HG02678 (cell line): Measurements from ENCODE around the gene TRAPPC2.
"Not testable (repeated sequence)": the region's sequence is repeated elsewhere in the genome, so short reads cannot be mapped to it uniquely, and the experiment has no call there.

Experiments used
- ATAC-seq: cut with Tn5 transposase; IDR thresholded peaks from one replicate; pipeline ENCODE4 v1.9.1; 2021; ENCODE audit warnings: mild to moderate bottlenecking, moderate library complexity; ENCODE audit not compliant: unreplicated experiment

Gene TRAPPC2

DNA sequence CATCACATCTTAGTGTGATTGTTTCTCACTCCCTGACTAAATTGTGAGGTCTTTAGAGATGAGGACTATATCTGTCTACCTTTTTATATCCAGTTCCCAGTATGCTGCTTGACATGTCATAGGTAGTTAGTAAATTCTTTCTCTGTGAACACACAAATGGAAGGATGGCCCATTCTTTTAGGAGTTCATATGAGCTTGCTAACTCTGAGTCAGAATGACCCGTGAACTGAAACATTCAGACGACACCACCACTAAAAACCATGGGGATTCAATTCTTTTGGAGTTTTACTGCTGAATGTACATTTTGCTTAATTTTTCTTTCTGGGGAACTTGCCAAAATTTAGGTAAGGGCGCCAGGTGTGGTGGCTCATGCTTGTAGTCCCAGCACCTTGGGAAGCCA lies 14.1 kb upstream of the TRAPPC2 start:
- no peak for ATAC-seq

DNA sequence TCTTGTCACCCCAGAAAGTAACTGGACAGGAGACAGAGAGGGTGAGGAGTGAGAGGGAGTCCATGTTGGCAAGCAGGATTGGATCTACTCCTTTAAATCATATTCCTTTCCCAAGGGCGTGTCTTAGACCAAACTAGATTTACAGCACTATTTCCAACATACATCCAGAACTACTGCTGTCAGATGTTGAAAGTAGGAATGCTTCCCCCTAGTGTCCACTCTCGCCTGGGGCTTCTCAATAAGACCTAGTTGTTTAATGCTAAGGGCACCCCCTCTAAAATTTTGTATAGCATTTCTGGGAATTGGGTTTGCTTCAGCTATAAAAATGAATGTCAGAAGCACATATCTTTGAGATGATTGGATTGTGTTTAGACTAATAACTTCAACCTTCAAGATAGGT lies 13.4 kb upstream of the TRAPPC2 start:
- no peak for ATAC-seq

DNA sequence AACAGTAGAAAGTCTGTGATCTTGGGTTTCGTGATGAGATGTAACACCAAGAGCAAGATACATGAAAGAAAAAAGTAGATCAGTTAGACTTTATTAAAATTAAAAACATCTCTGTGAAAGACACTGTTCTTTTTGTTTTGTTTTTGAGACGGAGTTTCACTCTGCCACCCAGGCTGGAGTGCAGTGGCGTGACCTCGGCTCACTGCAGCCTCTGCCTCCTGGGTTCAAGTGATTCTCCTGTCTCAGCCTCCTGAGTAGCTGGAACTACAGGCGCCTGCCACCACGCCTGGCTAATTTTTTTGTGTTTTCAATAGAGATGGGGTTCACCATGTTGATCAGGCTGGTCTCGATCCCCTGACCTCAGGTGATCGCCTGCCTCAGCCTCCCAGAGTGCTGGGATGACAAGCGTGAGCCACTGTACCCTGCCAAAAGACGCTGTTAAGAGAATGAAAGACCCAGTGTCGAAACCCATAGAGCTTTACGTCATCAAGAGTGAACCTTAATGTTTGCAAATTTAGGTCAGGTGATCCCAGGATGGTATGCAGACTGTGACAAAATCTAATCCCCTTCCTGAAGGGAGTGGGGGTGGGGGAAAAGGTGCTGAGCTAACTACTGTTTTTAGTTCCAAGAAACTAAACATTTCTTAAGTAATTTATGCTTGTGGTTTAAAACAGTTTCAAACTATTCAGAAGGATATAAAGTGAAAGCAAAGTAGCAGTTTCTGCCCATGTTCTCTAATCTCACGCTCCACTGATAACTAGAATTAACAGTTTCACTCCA lies 8.2 kb upstream of the TRAPPC2 start:
- peak; percentile 91 for ATAC-seq

DNA sequence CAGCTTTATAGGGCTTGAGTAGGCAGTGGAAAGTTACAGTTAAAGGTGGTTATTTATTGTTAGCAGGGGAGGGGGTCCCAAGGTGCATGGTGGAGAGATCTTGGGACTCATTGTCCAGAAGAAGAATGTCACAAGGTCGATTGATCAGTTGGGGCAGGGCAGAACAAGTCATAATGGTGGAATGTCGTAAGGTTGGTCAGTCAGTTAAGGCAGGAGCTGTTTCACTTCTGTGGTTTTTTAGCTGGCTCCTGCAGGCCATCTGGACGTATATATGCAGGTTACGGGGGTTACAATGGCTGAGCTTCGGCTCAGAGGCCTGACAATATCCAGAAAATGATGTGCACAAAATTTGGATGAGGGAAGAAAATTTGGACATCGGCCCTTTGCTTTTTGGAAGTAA lies 7.3 kb upstream of the TRAPPC2 start:
- ATAC-seq: no peak

DNA sequence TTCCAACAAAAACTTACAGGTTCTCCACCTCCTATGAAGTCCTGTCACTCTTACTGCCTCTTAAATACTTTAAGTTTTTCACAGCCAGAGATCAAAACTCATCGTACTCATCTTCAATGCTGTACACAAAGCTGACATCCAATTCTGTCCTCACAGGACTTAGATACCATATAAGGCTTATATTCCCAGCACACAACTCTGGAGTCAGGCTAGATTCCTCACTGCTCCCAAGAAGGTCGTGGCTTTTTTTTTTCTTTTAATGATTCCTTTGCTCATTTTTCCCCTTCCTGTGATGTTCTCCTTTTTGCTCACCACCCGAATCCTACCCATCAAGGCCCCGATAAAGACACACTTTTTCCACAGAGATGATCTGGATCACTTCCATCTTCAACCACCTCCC lies 914 bp downstream of the TRAPPC2 start:
- ATAC-seq: no peak

DNA sequence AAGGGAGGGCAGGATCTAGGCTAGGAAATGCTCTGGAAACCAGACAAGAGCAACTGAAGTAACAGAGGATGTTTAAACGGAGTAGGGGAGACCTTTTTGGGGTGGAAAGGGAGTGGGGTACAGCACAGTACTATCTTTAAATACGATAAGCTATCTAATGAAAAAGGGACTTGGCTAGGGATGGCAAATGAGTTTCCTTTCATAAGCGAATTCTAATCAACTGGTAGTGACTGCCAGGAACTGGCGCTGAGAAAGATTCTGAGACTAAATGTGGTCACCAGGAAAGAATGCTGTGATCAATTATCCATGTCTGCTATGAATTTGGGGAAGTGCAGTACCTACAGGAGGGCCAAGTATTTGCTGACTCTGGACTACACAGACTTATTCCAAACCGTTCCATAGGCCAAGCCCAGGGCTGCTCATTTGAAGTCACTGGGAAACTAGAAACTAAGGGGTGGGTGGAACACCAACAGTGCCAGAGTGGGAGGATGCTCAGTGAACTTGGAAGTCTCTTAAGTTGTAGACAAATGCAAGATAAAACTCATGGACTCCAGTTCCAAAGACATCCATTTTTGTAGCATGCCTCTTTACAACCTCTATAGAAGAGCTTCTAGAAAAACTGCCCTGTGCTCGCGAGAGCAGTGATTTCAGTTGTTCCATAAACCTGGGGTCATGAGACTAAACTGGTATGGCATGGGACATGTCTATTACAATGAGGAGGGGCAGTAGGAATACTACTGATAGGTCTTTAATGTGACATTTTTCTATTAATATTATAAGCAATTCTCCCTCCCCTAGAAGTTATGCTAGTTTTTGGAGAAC lies 2.0 kb downstream of the TRAPPC2 start:
- no peak for ATAC-seq

DNA sequence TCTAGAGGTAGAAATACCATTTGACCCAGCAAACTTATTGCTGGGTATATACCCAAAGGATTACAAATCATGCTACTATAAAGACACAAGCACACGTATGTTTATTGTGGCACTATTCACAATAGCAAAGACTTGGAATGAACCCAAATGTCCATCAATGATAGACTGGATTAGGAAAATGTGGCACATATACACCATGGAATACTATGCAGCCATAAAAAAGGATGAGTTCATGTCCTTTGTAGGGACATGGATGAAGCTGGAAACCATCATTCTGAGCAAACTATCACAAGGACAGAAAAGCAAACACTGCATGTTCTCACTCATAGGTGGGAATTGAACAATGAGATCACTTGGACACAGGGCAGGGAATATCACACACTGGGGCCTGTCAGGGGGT lies 3.9 kb downstream of the TRAPPC2 start:
- not testable (repeated sequence) for ATAC-seq

DNA sequence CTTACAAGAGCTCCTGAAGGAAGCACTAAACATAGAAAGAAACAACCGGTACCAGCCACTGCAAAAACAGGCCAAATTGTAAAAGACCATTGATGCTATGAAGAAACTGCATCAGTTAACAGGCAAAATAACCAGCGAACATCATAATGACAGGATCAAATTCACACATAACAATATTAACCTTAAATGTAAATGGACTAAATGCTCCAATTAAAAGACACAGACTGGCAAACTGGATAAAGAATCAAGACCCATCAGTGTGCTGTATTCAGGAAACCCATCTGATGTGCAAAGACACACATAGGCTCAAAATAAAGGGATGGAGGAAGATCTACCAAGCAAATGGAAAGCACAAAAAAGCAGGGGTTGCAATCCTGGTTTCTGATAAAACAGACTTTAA lies 7.8 kb downstream of the TRAPPC2 start:
- not testable (repeated sequence) for ATAC-seq

DNA sequence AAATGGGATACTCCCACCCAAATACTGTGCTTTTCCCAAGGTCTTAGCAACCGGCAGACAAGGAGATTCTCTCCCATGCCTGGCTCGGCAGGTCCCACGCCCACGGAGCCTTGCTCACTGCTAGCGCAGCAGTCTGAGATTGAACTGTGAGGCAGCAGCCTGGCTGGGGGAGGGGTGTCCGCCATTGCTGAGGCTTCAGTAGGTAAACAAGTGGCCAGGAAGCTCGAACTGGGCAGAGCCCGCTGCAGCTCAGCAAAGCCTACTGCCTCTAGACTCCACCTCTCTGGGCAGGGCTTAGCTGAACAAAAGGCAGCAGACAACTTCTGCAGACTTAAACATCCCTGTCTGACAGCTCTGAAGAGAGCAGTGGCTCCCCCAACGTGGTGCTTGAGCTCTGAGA lies 9.5 kb downstream of the TRAPPC2 start:
- ATAC-seq: not testable (repeated sequence)

DNA sequence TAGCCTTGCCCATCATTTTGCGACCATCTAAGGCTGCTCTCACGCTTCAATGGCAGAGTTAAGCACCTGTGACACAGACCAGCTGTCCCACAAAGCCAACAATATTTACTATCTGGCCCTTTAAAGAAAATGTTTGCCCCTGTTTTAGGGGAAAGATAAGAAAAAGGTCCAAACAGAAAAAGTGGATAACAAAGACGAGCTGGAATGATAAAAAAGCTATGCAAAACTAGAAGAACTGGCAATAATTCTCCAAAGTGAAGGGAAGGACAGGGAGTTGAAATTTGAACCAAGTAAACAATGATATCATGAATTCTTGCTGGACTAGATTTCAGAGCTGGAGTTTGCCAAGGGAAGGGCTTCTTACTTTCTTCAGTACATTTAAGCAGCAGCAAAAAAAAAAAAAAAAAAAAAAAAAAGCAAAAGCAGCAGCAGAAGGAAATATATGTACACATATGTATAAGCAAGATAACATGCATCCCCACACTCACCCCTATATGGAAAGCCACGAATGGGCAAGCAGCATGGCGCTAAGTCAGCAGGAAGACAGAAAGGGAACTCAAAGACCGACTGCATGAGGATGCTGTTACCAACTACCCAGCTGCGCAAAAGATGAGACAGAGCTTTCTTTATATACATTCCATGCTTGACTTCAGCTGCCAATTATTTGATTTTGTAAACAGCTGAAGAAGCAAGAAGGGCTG lies 12.5 kb downstream of the TRAPPC2 start:
- ATAC-seq: no peak

DNA sequence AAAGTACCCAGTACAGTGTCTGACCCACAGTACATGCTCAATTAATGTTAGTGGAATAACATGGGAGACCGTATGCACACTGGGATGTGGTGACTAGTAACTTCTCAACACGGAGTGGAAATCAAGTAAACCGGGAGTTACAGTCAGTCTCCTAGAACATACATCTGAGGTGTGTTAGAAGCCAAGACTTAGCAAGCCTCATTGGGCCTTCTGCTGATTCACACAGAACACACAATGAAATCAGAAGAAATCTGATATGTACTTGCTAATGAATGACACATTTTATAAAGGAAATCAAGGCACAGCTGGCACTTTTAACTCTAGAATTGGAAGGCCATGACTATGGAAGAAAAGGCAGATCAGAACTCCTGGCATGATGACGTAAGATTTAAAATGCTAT lies 13.0 kb downstream of the TRAPPC2 start:
- no peak for ATAC-seq

DNA sequence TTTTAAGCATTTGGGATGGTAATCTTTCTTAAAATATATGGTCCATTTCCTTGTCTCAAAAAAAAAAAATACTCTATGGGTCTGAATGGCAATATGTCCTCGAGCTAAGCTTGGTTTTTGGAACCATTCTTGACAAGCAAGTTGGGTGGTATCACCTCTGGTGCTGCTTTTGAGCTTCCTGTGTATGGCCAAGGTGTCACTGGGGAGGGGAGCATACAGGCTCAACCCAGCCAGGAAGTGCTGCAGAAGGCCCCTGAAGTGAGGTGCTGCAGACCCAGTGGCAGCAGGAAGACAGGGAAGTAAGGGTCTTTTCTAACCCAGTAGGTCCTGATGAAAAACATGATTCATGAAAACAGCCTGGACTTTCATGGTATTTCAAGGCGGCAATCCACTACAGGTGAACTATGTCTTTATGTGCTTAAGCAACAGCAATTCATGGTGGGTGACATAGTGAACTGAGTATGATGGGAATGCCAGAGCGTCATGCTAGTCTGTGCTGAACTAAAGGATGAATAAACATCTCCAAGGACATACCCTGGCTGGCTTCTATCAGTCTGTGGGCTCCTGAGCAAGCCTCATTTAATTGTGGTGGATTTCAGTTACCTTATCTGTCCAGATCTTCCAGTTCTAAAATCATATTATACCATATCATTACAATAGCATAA lies 15.1 kb downstream of the TRAPPC2 start:
- no peak for ATAC-seq

DNA sequence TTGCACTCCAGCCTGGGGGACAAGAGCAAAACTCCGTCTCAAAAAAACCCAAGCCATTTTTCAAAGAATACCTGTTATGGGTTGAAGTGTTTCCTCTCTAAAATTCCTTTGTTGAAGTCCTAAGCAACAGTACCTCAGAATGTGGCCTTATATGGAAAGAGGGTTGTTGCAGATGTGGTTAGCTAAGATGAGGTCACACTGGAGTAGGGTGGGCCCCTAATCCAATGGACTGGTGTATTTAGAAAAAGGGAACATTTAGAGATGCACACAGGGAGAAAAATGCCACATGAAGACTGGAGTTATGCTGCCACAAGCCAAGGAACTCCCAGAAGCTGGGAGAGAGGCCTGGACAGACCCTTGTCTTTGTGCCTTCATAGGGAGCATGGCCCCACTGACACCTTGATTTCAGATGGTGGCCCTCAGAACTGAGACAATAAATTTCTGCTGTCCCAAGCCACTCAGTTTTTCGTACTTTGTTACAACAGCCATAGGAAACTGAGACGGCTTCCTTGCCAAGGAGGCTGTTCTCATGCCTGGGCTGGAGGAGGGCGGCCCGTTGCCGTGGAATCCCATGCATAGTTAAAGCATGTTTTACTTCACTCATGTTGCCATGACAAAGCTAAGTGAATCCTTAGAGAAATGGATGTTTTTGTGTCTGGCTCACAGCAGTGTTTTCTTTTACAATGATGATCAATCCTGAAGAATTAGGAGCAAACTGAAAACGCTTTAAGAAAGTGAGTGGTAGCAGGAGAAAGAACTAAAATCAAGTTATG lies 16.5 kb downstream of the TRAPPC2 start:
- no peak for ATAC-seq

DNA sequence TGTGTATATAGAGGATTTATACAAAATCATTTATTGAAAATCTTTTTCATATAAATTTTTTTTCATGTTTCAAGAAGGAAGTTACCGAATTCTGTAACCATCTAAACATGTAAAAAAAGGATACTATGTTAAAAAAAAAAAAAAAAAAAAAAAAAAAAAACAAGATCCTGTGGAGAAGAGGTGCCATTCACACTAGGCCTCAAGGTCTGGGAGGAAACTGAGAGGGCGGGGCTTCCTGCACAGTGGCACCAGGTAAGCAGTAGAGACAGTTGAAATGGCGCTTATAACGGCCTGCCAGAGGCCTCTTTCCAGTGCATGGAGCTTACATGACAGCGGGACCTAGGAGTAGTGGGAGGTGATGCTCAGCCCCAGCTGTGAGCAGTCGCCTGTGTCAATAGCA lies 17.5 kb downstream of the TRAPPC2 start:
- ATAC-seq: no peak

DNA sequence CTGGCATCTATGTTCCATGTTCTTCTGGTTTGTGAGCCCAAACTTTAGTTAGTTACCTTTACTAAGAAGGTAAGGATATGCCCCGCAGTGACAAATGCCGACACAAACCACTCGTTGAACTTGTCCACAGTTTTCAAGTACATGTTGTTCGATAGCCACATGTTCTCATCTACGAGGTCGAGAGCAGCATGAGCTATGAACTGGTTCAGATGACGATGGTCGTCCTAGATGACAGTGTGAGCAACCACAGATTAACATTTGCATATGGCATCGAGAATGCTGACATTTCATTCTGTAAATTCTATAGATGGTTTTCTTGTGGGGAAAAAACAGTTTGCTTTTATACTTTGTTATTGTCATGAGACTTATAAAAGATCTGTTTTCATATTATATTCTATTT lies 18.0 kb downstream of the TRAPPC2 start:
- ATAC-seq: no peak

DNA sequence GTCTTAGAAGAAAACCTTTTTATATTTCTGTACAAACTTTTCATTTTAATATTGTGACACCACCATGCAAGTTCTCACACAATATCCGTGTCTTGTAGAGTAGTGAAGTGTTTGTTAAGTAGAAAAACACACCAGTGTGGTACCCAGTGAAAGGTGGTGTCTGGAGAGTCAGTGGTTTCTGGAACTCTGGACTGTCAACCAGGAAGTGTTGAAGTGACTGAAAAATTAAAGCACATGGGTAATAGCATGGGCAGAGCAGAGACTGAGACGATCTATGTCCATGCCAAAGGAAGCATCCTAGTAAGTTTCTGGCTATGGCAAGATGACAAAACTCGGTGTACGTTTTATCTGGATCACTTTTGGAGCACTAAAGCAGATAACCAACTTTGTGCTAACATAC lies 23.3 kb downstream of the TRAPPC2 start:
- no peak for ATAC-seq

DNA sequence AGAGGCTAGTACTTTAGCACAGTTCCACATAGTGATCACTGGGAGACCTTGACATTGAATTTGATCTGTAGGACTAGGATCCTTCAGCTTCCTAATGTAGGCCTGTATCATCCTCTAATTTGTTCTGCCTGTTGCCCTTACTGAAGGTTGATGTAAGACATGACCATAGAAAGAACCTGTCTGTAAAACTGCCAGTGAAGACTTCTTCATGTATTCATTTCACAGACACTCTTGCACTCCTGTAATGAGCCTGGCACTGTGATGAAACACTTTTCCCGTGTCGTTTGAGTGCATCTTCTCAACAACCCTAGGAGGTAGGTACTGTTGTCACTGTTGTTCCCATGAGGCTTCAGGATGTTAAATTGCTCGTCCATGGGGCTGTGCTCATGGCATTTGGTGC lies 30.8 kb downstream of the TRAPPC2 start:
- ATAC-seq: no peak

DNA sequence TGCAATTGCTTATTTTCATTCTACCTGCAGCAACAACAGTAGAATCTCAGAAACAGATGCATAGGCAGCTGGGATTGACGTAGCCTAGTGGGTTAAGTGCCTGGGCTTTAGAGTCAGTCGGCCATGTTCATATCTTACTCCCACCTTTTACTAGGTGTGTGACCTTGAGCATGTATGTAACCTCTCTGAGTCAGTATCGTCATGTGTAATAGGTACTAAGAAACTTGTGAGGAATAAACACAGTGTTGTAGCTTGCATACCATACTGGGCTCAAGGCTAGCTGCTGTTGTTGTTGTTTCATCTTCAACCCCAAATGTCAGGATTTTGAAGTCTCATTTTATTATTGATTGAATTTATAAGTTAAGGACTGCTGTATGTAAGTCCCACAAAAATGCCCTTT lies 31.3 kb downstream of the TRAPPC2 start:
- ATAC-seq: no peak

DNA sequence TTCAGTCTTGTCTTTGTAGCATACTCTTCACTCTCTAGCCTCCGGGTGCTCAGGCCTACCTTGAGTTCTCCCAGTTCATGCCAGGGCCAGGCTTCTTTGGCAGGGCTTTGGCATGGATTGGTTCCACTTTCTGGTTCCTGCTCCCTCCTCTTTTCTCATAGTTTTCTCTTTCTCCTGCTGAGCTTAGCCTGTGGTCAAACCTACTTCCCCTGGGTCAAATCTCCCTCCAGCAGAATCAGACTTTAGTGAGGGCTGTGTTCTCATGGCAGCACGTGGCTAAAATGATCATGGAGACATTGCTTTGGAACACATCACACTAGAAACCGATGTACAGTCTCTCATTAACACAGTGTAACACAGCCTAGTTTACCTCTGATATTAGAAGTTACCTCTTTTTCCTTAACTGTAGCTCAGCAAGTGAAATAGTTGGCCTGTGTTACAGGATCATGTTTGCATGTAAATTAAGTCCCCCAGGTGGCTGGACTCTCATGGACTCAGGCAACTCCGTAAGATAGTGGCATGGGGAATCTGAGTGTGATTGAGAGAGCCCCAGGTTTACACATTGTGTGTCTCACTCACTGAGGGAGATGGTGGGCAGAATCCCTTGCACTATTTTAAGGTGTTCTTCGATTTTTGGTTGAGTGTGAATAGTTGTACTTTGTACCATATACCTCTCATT lies 32.2 kb downstream of the TRAPPC2 start:
- ATAC-seq: no peak

DNA sequence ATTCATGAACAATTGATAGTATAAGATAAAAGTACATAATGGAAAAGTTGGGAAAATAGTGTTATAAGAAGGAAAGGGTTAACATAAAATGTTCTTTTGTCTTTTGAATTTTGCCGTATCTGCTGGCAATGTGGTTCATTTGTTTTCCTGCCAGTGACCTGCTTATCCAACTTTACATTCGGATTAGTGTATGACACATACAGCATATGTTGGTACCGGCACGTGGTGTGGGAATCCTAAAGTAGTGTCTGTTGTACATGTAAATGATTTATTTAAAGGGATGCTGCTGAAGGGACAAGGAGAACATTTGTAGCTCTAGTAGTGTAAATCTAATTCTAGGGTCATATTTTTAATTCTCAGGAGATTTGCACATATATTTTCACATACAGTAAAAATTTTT lies 34.0 kb downstream of the TRAPPC2 start:
- no peak for ATAC-seq
